Measurements from ENCODE around the gene PRKD3.

DNA sequence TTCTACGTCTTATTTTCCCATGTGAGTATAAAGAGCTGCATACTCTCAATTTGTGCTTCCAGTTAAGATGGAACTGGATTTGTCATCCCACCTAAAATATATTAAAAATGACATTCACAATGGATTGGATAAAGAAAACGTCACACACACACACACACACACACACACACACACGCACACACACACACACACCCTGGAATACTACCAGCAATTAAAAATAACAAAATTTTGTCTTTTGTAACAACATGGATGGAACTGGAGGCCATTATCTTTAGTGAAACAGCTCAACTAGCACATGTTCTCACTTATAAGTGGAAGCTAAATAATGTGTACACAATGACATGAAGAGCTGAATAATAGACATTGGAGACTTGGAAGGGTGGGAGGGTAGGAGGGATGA lies 16.0 kb upstream of the PRKD3 start:
- TF ChIP-seq, protein P1, sequence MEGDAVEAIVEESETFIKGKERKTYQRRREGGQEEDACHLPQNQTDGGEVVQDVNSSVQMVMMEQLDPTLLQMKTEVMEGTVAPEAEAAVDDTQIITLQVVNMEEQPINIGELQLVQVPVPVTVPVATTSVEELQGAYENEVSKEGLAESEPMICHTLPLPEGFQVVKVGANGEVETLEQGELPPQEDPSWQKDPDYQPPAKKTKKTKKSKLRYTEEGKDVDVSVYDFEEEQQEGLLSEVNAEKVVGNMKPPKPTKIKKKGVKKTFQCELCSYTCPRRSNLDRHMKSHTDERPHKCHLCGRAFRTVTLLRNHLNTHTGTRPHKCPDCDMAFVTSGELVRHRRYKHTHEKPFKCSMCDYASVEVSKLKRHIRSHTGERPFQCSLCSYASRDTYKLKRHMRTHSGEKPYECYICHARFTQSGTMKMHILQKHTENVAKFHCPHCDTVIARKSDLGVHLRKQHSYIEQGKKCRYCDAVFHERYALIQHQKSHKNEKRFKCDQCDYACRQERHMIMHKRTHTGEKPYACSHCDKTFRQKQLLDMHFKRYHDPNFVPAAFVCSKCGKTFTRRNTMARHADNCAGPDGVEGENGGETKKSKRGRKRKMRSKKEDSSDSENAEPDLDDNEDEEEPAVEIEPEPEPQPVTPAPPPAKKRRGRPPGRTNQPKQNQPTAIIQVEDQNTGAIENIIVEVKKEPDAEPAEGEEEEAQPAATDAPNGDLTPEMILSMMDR (conservative IDR thresholded peaks at IDR 0.05 in 1 of 2, IDR thresholded peaks at IDR 0.05 in 1 of 2; ENCODE audit: extremely low read depth in 1 of 2, insufficient read depth in 1 of 2, low read depth in 1 of 2, low read length in 2 of 2) = no peak
- no peak for TF ChIP-seq EZH2 (IDR thresholded peaks at IDR 0.05; ENCODE audit: borderline replicate concordance, low read length)
